GM21576 (cell line): Measurements from ENCODE around the gene CDC6.

Experiments used
- ATAC-seq: cut with Tn5 transposase; IDR thresholded peaks from one replicate; pipeline ENCODE4 v1.9.1; 2021; ENCODE audit warnings: mild to moderate bottlenecking, moderate library complexity; ENCODE audit not compliant: unreplicated experiment

CDC6 gene

DNA sequence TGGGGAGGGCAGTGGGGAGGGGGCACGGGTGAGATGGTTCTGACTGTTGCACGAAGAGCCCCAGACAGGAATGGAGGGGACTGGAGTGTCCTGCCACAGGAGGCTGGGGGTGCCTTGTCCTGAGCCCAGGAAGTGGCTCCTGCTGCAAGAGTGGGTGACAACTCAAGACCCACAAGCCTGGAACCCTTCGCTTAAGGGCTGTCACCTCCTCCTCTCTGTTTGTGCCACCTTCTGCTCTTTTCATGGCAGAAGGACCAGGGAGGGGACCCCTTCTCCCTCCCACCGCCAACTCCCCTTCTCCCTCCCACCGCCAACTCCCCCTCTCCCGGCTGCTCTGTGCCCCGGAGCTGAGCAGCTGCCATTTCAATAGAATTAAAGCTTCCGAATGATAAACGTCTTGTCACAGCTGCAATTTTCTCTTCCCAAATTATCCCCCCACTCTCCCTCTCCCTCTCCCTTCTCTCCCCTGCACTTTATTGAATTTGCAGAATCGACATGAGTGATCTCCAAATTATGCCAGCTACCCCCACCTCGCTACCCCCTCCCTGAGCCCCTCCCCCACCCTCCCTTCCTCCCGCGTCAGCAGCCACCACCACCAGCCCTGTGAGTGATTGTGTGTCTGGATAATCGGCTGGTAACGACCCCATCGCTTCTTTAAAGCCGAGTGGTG is 63.1 kb downstream of the CDC6 start:
- ATAC-seq = no peak

DNA sequence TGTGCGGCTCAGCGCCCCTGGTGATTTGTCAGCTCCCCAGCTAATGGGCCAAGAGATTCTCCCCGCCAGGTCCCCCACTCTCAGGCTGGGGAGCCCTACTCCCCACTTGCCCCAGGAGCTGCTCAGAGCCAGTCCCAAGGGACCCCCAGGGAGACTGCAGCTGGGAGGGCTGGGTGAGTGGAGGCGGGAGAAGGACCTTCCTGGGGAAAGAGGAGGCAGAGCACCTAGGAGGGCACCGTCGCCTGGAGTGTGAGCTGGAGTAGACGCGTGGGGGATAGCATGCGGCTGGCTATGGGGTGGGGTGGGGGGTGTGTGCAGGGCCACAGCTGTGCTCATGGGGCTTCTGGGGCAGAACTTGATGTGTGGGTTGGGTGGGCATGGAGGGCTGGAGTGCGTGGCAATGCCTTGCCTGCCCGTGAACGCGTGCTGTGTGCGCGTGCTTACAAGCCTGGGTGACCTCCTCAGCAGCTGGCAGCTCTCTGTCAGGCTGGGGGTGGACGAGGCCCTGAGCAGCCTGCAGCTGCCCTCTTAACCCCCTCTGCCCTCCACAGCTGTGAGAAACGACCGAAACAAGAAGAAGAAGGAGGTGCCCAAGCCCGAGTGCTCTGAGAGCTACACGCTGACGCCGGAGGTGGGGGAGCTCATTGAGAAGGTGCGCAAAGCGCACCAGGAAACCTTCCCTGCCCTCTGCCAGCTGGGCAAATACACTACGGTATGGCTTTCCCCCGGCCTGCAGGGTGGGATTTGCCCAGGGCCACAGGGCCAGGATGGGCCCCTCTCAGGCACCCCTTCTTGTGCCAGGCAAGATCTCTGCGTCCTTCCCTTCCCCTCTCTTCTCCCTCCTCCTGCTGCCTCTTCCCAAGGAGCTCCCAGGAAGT is 63.9 kb downstream of the CDC6 start:
- no peak for ATAC-seq

DNA sequence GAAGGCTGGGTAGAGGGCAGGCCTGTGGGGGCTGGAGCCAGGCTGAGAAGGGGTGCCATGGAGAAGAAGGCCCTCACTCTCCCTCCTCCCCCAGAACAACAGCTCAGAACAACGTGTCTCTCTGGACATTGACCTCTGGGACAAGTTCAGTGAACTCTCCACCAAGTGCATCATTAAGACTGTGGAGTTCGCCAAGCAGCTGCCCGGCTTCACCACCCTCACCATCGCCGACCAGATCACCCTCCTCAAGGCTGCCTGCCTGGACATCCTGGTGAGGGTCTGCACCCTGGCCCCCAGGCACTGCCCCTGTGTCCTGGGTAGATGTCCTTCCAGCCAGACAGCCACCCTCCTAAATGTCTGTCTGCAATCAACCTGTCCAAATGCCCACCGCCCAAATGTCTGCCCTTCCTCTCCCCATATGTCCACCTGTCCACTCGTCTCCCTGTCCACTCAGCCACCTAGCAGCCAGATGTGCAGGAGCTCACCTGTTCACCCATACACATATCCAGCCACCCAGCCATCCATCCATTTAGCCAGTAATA is 64.6 kb downstream of the CDC6 start:
- ATAC-seq = no peak

DNA sequence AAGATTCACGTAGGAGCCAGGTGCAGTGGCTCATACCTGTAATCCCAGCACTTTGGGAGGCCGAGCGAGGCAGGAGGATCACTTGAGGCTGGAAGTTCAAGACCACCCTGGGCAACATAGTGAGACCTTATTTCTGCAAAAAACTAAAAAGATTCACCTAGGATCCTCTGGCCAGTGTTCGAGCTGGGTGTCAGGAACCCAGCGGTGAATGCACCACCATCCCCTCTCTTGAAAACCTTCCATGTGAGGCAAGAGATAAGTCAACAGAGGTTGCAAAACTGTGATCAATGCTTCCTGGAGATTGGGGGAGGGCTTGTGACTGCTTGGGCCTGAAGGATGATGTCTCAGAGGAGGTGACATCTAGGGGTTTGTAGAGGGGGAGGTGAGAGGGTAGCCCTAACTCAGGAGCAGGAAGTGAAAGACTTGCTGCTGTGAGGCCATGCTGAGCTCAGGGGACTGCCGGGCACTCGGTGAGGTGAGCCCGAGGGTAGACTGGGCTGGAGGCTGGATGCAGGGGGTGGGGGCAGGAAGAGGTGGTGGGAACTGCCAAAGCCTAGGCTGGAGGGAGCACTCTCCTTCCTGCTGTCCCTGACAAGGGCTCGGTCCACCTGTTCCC is 65.2 kb downstream of the CDC6 start:
- ATAC-seq = no peak
